Kidney capillary endothelial cell (primary cell): ENCODE results near the gene PLA2G3.
"Not testable (repeated sequence)": the region's sequence is repeated elsewhere in the genome, so short reads cannot be mapped to it uniquely, and the experiment has no call there.

ENCODE experiments used
- DNase-seq: peaks from one replicate; pipeline ENCODE4 v3.0.0-alpha.2; 2018; ENCODE audit warnings: low spot score

The PLA2G3 gene

GRCh38 chr22:31099841-31100761 is 40.2 kb downstream of the PLA2G3 start:
- DNase-seq = no peak

GRCh38 chr22:31099386-31099785 is 40.9 kb downstream of the PLA2G3 start:
- no peak for DNase-seq

GRCh38 chr22:31098632-31099110 is 41.6 kb downstream of the PLA2G3 start:
- no peak for DNase-seq

- no peak for DNase-seq
These were observed 42.2 kb downstream of the PLA2G3 start for GRCh38 chr22:31097941-31098631.

GRCh38 chr22:31097539-31097938 is 42.8 kb downstream of the PLA2G3 start:
- not testable (repeated sequence) for DNase-seq

GRCh38 chr22:31096657-31097279 is 43.5 kb downstream of the PLA2G3 start:
- no peak for DNase-seq

- no peak for DNase-seq
These were observed 44.6 kb downstream of the PLA2G3 start for GRCh38 chr22:31095637-31096249.

GRCh38 chr22:31094741-31095140 is 45.6 kb downstream of the PLA2G3 start:
- DNase-seq = no peak

GRCh38 chr22:31094021-31094551 is 46.2 kb downstream of the PLA2G3 start:
- no peak for DNase-seq

GRCh38 chr22:31093086-31093850 is 47.0 kb downstream of the PLA2G3 start:
- DNase-seq = no peak

GRCh38 chr22:31092161-31092560 is 48.1 kb downstream of the PLA2G3 start:
- DNase-seq = no peak

GRCh38 chr22:31091106-31091975 is 49.0 kb downstream of the PLA2G3 start:
- no peak for DNase-seq

- no peak for DNase-seq
These were observed 49.9 kb downstream of the PLA2G3 start for GRCh38 chr22:31090217-31091085.

- DNase-seq = no peak
These were observed 50.9 kb downstream of the PLA2G3 start for GRCh38 chr22:31089160-31090100.

GRCh38 chr22:31088233-31088986 is 51.9 kb downstream of the PLA2G3 start:
- DNase-seq = no peak

GRCh38 chr22:31087744-31088215 is 52.5 kb downstream of the PLA2G3 start:
- no peak for DNase-seq

GRCh38 chr22:31086703-31087330 is 53.5 kb downstream of the PLA2G3 start:
- no peak for DNase-seq
